GM12873 (cell line): ENCODE data around the gene SMG7.

Experiments
- CTCF ChIP-seq: IDR thresholded peaks from 2 replicates; pipeline ENCODE4 v1.5.1; 2012; ENCODE audit warnings: low read depth, mild to moderate bottlenecking, moderate library complexity, low read length, control low read depth; ENCODE audit not compliant: insufficient read depth; ENCODE audit errors: missing control alignments

The SMG7 gene

GRCh38 chr1:183454377-183454776 is 17.9 kb upstream of the SMG7 start:
- no peak for TF ChIP-seq CTCF

- no peak for TF ChIP-seq CTCF
These were observed 15.5 kb upstream of the SMG7 start for GRCh38 chr1:183456826-183457225.

- no peak for TF ChIP-seq CTCF
These were observed 14.8 kb upstream of the SMG7 start for GRCh38 chr1:183457449-183457848.

GRCh38 chr1:183460596-183460995 is 11.7 kb upstream of the SMG7 start:
- no peak for TF ChIP-seq CTCF

GRCh38 chr1:183461350-183461749 is 10.9 kb upstream of the SMG7 start:
- TF ChIP-seq CTCF, result no peak

GRCh38 chr1:183463566-183463965 is 8.7 kb upstream of the SMG7 start:
- TF ChIP-seq CTCF, result no peak

- TF ChIP-seq CTCF, result no peak
These were observed 5.5 kb upstream of the SMG7 start for GRCh38 chr1:183466781-183467180.
